HepG2 (cell line): ENCODE results near the gene PCNX1. TPM values are rescaled to one million over a fixed set of nuclear protein-coding genes. Genes with fewer than 3 reads are reported as not detected.

Source experiments
- ATAC-seq: fragments of 200-7000 bp; cut with Tn5 transposase; 3 replicates; pipeline ENCODE4 v1.9.1; 2020; ENCODE audit warnings: mild to moderate bottlenecking, moderate library complexity
- BruUV-seq: library from RNA; stranded (reverse); fragments of 400-500 nt; replicated peaks from 2 replicates; lab custom pipeline; 2021; lab: Mats Ljungman, UMichigan
- CTCF ChIA-PET: fragments of 300-600 bp; formaldehyde crosslinking; extraction: SDS; loops from one replicate; lab custom pipeline; 2021; ENCODE audit warnings: low total read pairs, inconsistent platforms, low intra/inter-chr PET ratio; lab: Yijun Ruan, JAX
- POLR2A ChIA-PET: fragments of 350-600 bp; sonication (Branson Sonifier 250); formaldehyde crosslinking; loops from one replicate; lab custom pipeline; 2020; ENCODE audit warnings: antibody characterized with exemption, inconsistent platforms; lab: Yijun Ruan, JAX
- DNase-seq: peaks from one replicate; pipeline ENCODE4 v3.0.0-alpha.2; 2015; ENCODE audit warnings: low spot score
- FAIRE-seq: peaks from 3 replicates; lab custom pipeline; 2011; peaks lifted over from hg19 to GRCh38; lab: Jason Lieb, UNC
- H2AFZ ChIP-seq: one replicate; pipeline ENCODE4 v1.6.1; 2011; ENCODE audit warnings: low read length, inconsistent platforms
- H3K27ac ChIP-seq: fragments of 300-600 bp; 3 replicates; pipeline ENCODE4 v1.8.0; 2011; ENCODE audit warnings: mixed run types, mild to moderate bottlenecking, mixed read lengths, low read length, inconsistent platforms; ENCODE audit not compliant: insufficient read depth; ENCODE audit errors: extremely low read length
- H3K27me3 ChIP-seq, 2 experiments: fragments of 200-600 bp in 1 of 2; 2 replicates in 1 of 2; 3 replicates in 1 of 2; pipeline versions ENCODE4 v1.6.0 to v1.8.0; 2011; ENCODE audit warnings: low read length in 2 of 2, mild to moderate bottlenecking in 2 of 2, moderate library complexity in 2 of 2, inconsistent platforms in 1 of 2; ENCODE audit not compliant: insufficient read depth in 2 of 2, control insufficient read depth in 1 of 2
- H3K36me3 ChIP-seq, 2 experiments: fragments of 200-600 bp in 1 of 2; replicated peaks in 1 of 2; 2 replicates in 1 of 2; 3 replicates in 1 of 2; pipeline versions ENCODE4 v1.5.1 to v1.8.0; 2011; ENCODE audit warnings: low read length in 2 of 2, inconsistent platforms in 1 of 2; ENCODE audit not compliant: insufficient read depth in 2 of 2, control insufficient read depth in 1 of 2
- H3K4me1 ChIP-seq: 2 replicates; pipeline ENCODE4 v1.5.1; 2012; ENCODE audit warnings: low read length, inconsistent platforms; ENCODE audit not compliant: insufficient read depth
- H3K4me2 ChIP-seq: 2 replicates; pipeline ENCODE4 v1.6.0; 2011; ENCODE audit warnings: low read depth, low read length, inconsistent platforms
- H3K4me3 ChIP-seq, 3 experiments: fragments of 200-600 bp in 1 of 3; sonication (generic), shearing (Covaris generic) in 1 of 3; replicated peaks in 1 of 3; 2 replicates each; pipeline ENCODE4 v1.5.1; 2011 to 2016; ENCODE audit warnings: low read length in 3 of 3, inconsistent platforms in 2 of 3, low read depth in 2 of 3, mild to moderate bottlenecking in 2 of 3, control low read depth in 1 of 3, mixed read lengths in 1 of 3; ENCODE audit not compliant: insufficient read depth in 1 of 3
- H3K79me2 ChIP-seq: one replicate; pipeline ENCODE4 v1.6.1; 2011; ENCODE audit warnings: low read length, inconsistent platforms; ENCODE audit not compliant: insufficient read depth
- H3K9ac ChIP-seq: 2 replicates; pipeline ENCODE4 v1.6.0; 2011; ENCODE audit warnings: mild to moderate bottlenecking, low read depth, low read length, inconsistent platforms; ENCODE audit not compliant: insufficient read depth
- H3K9me3 ChIP-seq: 2 replicates; pipeline ENCODE4 v1.5.1; 2012; ENCODE audit warnings: mild to moderate bottlenecking, low read length
- H4K20me1 ChIP-seq: 2 replicates; pipeline ENCODE4 v1.6.0; 2011; ENCODE audit warnings: inconsistent platforms, mild to moderate bottlenecking, low read length, moderate library complexity; ENCODE audit not compliant: insufficient read depth
- FOSL1 ChIP-seq: sonication (generic); formaldehyde crosslinking; IDR thresholded peaks from 2 replicates; pipeline ENCODE4 v1.9.0; 2021; ENCODE audit warnings: missing genetic modification reagents, borderline replicate concordance
- FOXA3 ChIP-seq: IDR thresholded peaks from 2 replicates; pipeline ENCODE4 v1.6.1; 2016; ENCODE audit warnings: missing genetic modification reagents, missing compliant biosample characterization
- KLF16 ChIP-seq, 2 experiments: sonication (generic) in 1 of 2; formaldehyde crosslinking in 1 of 2; IDR thresholded peaks; 2 replicates each; pipeline versions ENCODE4 v1.6.1 to v1.8.0; 2016 to 2023; ENCODE audit warnings: missing genetic modification reagents in 2 of 2, missing compliant biosample characterization in 1 of 2
- KLF9 ChIP-seq: IDR thresholded peaks from 2 replicates; pipeline ENCODE4 v1.6.1; 2016; ENCODE audit warnings: low read depth
- MAZ ChIP-seq, 2 experiments: sonication (generic) in 1 of 2; formaldehyde crosslinking in 1 of 2; IDR thresholded peaks; 2 replicates each; pipeline versions ENCODE4 v1.5.0 to v1.6.1; 2012 to 2020; ENCODE audit warnings: low read depth in 2 of 2, mild to moderate bottlenecking in 2 of 2, borderline replicate concordance in 1 of 2, improper control_type of control experiment in 1 of 2, low read length in 1 of 2, missing genetic modification reagents in 1 of 2, moderate library complexity in 1 of 2
- NCOR1 ChIP-seq: fragments of 200-600 bp; sonication (generic); IDR thresholded peaks from 2 replicates; pipeline ENCODE4 v1.7.0; 2017; ENCODE audit warnings: antibody characterized with exemption, low read length, borderline replicate concordance
- RELA ChIP-seq: sonication (generic); formaldehyde crosslinking; IDR thresholded peaks from 2 replicates; pipeline ENCODE4 v1.4.0; 2020; ENCODE audit warnings: missing genetic modification reagents
- REXO4 ChIP-seq: sonication (generic); formaldehyde crosslinking; IDR thresholded peaks from 2 replicates; pipeline ENCODE4 v1.8.0; 2022; ENCODE audit warnings: missing genetic modification reagents, mild to moderate bottlenecking, borderline replicate concordance
- STAG1 ChIP-seq: sonication (generic); formaldehyde crosslinking; IDR thresholded peaks from 2 replicates; pipeline ENCODE4 v1.4.0; 2020; ENCODE audit warnings: missing genetic modification reagents
- SUZ12 ChIP-seq: fragments of 150-350 bp; IDR thresholded peaks from 2 replicates; pipeline ENCODE4 v1.6.1; 2014; ENCODE audit warnings: low read depth, low read length
- ZFP36 ChIP-seq: fragments of 150-350 bp; IDR thresholded peaks from 2 replicates; pipeline ENCODE4 v1.6.1; 2018; ENCODE audit warnings: borderline replicate concordance, low read length, low read depth; ENCODE audit not compliant: partially characterized antibody
- ZFP90 ChIP-seq: sonication (generic); formaldehyde crosslinking; IDR thresholded peaks from 2 replicates; pipeline ENCODE4 v1.8.0; 2022; ENCODE audit warnings: missing genetic modification reagents, mild to moderate bottlenecking, inconsistent platforms, borderline replicate concordance
- ZNF512 ChIP-seq: sonication (generic); formaldehyde crosslinking; IDR thresholded peaks from 2 replicates; pipeline ENCODE4 v1.4.0; 2020; ENCODE audit warnings: mild to moderate bottlenecking, missing genetic modification reagents
- ZNF709 ChIP-seq: sonication (generic); formaldehyde crosslinking; IDR thresholded peaks from 2 replicates; pipeline ENCODE4 v1.5.0; 2020; ENCODE audit warnings: mild to moderate bottlenecking, missing genetic modification reagents
- ZSCAN25 ChIP-seq: sonication (generic); formaldehyde crosslinking; IDR thresholded peaks from 2 replicates; pipeline ENCODE4 v1.8.0; 2022; ENCODE audit warnings: mild to moderate bottlenecking, missing genetic modification reagents
- WGBS: methylation state at CpG from one replicate; pipeline ENCODE4 v1.1.6; 2017; ENCODE audit warnings: low lambda C conversion rate; 5-methylcytosine and 5-hydroxymethylcytosine counted together
- in situ Hi-C: cut with HindIII; loops from 2 replicates; pipeline ENCODE4 v1.10.0; 2017; ENCODE audit warnings: low pct_unique_long_range_greater_than_20kb; ENCODE audit not compliant: extremely low pct_ligation_motif_present
- intact Hi-C: fragments of 100-400 bp; cut with micrococcal nuclease; formaldehyde crosslinking; loops from one replicate; pipeline ENCODE4 v1.10.0; 2022; ENCODE audit not compliant: unreplicated experiment
- polyA plus RNA-seq, 8 experiments: library from polyadenylated mRNA; depleted of rRNA in 3 of 8; stranded (reverse) in 7 of 8; unstranded in 1 of 8; fragments of >200 nt; fragmentation: Illumina TruSeq in 4 of 8; extraction: Trizol in 4 of 8; gene quantifications; 2 replicates each; pipeline versions ENCODE4 v1.2.1 to v1.2.3, GENCODE V29; 2011 to 2016; ENCODE audit warnings: low read depth in 4 of 8, missing spikeins in 1 of 8, mixed read lengths in 1 of 8; ENCODE audit not compliant: insufficient read depth in 1 of 8
- total RNA-seq, 5 experiments: library from RNA; depleted of rRNA; stranded (reverse); fragments of >200 nt; fragmentation: Illumina TruSeq; extraction: Trizol; gene quantifications; 2 replicates each; pipeline ENCODE4 v1.2.3, GENCODE V29; 2016; ENCODE audit warnings: low read depth in 1 of 5

The PCNX1 gene
- total and polyA plus RNA-seq, 2 of the 13 experiments (the other 11 are each of a cell fraction or from before 2014, with no cell fraction given) = 24.9 to 30.3 TPM

- no peak for TF ChIP-seq ZFP90
- TF ChIP-seq SUZ12 = no peak
- TF ChIP-seq NCOR1 = no peak
- TF ChIP-seq ZSCAN25 (CRISPR knock-in tag) = no peak
- no peak for TF ChIP-seq MAZ (IDR thresholded peaks at IDR 0.05; ENCODE audit: borderline replicate concordance, low read depth, low read length)
- TF ChIP-seq MAZ (CRISPR knock-in tag; IDR thresholded peaks at IDR 0.05; ENCODE audit: low read depth) = no peak
- TF ChIP-seq ZNF512 (CRISPR knock-in tag) = no peak
- no peak for TF ChIP-seq FOXA3
- no peak for TF ChIP-seq FOSL1 (CRISPR knock-in tag)
- no peak for TF ChIP-seq ZNF709 (CRISPR knock-in tag)
- no peak for TF ChIP-seq KLF9 (CRISPR knock-in tag)
- no peak for TF ChIP-seq RELA
- no peak for TF ChIP-seq STAG1
- TF ChIP-seq KLF16 (CRISPR knock-in tag; IDR thresholded peaks at IDR 0.05) = no peak
- TF ChIP-seq, all 625 proteins: peak for 0
Observed at GRCh38 chr14:71005076-71005475, 97.8 kb downstream of the PCNX1 start (continued).

- POLR2A ChIA-PET = no interaction called here
- ATAC-seq (no peak), FAIRE-seq (no peak), DNase-seq (no peak)
- BruUV-seq = no TSS peak
- Histone ChIP-seq H2AFZ (no peak overlapping the region), H3K27me3 (no peaks in the 10 kb centered on the region), H3K27ac (no peak overlapping the region), H3K4me1 (peaks cover 7% of the 10 kb centered on the region), H3K4me3 (no peak overlapping the region), H3K9me3 (no peaks in the 10 kb centered on the region), H3K79me2 (no peaks in the 10 kb centered on the region), H3K4me2 (no peak overlapping the region), H3K9ac (no peak overlapping the region), H3K36me3 (0 out of 5 replicates have a peak, but pooled peaks cover 0 to 4% of the 10 kb centered on the region in 2 experiments), H4K20me1 (no peaks in the 10 kb centered on the region)
- in situ Hi-C loops = no loop called here
- intact Hi-C loops = no loop called here
- 96% methylated on average over 2 of the region's 2 CpGs for WGBS
- CTCF ChIA-PET = no interaction called here
- TF ChIP-seq REXO4 (no peak), ZFP36 (no peak)
Observed at GRCh38 chr14:71006200-71006563, 98.9 kb downstream of the PCNX1 start.
